DMS114 treated with DMSO at 0.1 percent for 48 hours (cell line): Measurements from ENCODE around the gene PPHLN1.

ENCODE experiments used
- DNase-seq: peaks from one replicate; lab custom pipeline; 2025; ENCODE audit not compliant: unreplicated experiment; lab: John Stamatoyannopoulos, UW

The PPHLN1 gene

DNA sequence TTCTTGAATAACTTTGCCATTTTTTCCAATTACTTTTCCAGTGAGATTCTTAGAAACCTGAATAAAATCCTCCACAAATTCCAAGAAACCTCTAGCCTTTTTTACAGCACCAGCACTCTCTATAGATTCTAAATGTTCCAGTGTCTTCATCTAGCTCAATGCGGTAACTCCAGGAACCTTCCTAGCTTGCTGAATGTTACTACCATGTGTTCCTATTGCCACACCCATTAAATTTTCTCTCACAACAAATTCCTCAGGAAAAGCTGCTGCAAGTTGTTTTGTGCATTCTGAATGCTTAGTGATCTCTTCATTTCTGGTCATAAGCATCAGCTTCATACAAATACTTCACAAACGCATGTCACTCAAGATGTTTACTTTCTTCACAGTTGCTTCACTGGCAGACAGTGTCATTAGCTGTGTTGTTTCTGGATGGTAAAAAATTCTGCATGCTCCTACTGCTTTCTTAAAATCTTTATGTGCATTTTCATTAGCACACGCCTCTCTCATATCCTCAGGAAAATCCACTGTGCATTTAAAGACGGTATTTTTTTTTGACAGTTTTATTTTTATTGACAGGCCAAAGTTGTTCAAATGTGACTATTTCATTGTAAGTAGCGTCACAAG is 106.7 kb downstream of the PPHLN1 start:
- no peak for DNase-seq

DNA sequence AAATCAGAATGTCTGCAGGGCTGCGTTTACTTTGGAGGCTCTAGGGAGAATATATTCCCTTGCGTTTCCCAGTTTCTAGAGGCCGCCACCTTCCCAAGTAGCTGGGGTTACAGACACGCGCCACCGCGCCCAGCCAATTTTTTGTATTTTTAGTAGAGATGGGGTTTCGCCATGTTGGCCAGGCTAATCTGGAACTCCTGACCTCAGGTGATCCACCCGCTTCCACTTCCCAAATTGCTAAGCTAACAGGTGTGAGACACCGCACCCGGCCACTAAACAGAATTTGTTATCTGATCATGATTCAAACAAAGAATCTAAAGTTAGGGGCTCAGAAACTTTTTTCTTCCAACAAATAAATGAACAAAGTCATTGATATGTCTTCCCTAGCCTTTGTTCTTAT is 114.6 kb downstream of the PPHLN1 start:
- no peak for DNase-seq

DNA sequence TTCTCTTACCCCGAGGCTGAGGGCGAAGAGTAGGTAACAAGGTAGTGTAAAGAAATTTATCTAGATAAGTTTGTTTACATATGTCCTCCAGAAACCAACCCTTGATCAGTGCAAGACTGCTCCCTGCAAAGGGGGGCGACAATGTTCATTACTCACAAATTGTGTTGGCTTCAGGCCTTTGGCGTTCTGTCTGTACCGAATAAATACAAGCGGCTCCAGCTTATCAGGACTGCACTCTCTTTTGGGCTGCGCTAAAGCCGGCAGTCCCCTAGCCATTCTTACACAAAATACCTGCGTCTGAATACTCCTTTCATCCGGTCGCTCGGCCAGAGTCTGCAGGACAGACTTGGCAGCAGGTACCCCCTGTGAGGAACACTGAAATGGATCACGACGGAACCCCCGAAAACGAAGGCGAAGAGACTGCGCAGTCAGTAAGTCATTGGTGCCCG is 116.4 kb downstream of the PPHLN1 start:
- DNase-seq = no peak

DNA sequence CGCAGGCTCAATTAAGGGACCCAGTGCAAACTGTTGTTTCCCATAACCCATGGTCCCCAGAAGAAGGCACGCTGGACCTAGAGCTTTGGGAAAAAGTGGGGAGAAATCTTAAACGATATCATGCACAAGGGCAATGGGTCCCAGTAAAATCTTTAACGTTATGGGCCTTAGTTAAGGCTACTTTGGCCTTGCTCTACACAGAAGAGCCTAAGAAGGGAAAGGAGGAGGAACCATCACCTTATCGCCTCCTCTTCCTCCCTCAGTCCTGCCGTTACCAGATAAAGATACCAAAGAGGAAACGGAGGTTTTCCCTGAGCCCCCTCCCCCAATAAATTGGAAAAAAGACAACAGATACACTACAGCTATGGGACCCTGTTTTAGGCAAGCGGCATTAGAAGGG is 116.9 kb downstream of the PPHLN1 start:
- no peak for DNase-seq

DNA sequence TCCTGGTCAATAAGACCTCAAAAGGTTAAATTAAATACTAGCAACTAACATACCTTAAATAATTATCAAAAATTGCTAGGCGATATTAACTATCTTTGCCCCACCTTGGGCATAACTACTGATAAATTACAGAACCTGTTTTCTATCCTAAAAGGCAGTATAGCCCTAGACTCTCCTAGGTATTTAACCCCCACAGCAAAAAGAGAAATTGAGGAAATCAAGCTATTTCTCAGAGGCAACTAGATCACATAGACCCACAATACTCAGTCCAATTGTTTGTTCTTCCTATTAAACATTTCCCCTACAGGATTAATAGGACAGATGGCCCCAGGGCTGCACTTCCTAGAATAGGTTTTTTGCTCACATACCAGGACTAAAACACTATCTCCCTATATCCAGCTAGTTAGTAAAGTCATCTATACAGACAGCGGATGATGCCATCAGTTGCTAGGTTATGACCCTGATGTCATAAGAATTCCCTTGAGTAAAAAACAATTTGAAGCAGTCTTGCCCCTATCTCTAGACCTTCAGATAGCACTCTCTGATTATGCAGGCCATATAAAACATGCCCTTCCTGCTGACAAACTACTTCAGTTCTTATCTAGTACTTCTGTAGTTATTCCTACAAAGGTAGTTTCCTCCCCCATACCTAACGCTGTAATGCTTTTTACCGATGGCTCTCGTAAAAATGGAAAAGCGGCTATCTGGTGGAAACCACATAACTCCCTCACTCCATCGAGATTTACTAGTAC is 118.4 kb downstream of the PPHLN1 start:
- DNase-seq = no peak

DNA sequence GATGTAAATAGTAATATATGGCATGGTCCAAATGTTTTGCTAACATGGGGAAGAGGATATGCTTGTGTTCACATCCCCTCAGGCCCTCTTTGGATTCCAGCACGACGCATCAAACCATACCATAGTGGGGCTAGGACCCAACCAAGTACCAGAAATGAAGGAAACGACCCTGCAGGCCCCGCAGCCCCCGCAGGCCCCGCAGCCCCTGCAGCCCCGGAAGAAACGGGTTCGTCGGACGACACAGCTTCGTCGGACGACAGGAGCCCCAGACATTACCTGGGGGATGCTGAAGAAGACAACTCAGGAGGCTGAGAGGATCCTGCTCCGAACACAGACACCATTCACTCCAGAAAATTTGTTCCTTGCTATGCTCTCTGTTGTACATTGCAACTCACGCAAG is 119.9 kb downstream of the PPHLN1 start:
- no peak for DNase-seq

DNA sequence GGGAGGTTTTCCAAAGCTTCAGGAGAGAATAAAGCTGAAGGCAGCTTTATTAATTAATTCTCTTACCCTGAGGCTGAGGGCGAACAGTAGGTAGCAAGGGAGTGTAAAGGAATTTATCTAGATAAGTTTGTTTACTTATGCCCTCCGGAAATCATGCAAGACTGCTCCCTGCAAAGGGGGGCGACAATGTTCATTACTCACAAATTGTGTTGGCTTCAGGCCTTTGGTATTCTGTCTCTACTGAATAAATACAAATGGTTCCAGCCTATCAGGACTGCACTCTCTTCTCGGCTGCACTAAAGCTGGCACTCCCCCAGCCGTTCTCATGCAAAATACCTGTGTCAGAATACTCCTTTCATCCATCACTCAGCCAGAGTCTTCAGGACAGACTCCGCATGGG is 120.8 kb downstream of the PPHLN1 start:
- no peak for DNase-seq

DNA sequence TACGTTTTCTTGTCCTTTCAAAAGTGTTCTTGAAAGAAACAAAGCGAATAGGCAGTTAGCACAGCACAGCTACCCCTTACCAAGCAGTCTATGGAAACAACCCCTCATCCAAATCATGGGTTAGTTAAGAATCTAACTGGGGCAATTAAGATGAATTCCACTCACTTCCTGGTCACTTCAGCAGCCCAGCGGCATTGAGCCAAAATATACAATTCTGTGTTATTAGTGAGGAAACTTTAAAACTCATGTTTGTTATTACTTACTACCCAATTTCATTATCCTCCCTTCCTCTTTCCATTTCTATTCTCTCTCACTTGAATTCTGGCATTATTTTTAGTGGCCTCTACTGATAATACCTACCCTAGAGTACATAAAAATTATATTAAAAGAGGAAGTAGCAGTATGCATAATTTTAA is 121.4 kb downstream of the PPHLN1 start:
- DNase-seq = no peak

DNA sequence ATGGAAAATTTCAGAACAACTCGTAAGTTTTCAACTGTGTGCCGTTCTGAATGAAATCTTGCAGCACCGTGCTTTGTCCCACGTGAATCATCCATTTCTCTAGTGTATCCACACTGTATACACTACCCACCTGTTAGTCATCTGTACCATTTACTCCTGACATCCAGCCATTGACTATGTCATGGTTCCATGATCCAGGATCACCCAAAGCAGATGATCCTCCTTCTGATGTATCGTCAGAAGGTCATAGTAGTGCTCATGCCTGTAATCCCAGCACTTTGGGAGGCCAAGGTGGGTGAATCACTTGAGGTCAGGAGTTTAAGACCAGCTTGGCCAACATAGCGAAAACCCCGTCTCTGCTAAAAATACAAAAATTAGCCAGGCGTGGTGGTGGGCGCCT is 122.9 kb downstream of the PPHLN1 start:
- no peak for DNase-seq

DNA sequence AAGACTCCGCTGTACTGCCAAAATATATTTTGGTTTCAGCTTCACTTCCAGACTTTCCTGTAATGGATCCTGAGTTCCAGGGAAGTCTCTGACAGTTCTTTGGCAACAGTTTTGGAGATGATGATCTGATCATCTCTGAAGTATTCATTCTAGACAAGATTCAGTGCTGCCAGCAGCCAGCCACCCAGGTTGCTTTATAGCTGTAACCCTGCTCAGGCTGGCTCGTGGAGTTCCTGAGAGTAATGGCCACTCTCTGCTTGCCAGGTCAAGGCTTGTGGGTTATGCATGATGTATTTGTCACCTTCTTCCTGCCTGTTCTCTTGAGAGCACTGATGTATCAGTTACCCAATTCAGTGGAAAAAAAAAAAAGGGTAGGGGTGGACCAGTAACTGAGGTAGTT is 124.3 kb downstream of the PPHLN1 start:
- no peak for DNase-seq

DNA sequence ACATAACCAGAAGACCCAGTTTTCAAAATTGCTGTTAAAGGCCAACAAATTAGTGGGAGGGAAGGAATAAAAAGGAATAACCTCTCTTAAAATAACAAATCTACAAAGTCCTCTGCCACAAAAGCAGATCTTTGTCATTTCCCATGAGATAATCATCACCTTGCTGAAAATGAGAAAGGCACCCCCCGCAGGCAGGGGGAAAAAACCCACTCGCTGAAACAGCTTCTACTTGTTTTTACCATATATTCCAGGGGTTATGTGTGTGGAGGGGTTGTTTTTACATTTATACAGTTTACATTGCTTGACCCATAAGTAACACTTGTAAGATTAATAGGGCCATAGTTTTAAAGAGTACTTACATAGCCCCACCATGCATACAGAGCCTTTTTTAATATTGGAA is 132.6 kb downstream of the PPHLN1 start:
- DNase-seq = no peak

DNA sequence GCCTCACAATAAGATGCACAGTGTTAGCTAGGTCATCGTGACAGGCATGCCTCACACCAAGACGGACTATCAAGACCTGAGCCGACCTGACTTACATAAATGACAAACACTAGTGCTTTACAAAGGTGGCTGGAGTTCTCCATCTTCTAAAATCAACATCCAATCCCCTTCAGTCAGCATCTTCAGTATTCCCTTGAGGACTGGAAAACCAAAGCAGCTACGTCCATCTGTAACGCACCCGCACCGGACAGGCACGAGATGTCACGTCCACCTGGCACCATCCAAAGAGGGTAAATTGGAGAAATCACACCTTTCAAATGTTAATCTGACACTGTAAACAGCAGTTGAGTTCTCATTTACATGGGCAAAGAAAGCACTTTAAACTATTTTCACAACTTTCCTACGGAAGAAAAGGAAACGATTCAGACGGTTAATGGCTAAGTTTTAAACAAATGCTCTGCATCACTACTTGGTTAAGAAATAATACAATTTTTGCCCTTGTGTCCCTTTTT is 133.4 kb downstream of the PPHLN1 start:
- DNase-seq = no peak

DNA sequence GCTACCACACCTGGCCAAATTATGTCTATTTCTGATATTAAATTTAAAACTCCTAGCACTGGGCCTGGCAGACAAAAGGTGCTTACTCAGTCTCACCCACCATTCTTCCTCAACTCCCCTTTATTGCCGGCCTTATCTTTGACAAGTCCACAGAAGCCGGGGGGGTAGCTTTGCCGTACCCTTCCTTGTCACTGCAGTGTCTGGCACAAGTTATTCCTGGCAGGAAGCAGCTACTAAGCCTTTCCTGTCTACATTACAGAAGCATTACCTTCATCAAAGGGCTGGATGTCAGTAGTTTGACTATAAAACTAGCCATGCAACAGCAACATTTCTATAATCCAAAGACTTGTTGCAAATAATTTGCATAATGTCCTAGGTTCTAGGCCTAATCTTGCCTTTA is 136.5 kb downstream of the PPHLN1 start:
- DNase-seq = no peak

DNA sequence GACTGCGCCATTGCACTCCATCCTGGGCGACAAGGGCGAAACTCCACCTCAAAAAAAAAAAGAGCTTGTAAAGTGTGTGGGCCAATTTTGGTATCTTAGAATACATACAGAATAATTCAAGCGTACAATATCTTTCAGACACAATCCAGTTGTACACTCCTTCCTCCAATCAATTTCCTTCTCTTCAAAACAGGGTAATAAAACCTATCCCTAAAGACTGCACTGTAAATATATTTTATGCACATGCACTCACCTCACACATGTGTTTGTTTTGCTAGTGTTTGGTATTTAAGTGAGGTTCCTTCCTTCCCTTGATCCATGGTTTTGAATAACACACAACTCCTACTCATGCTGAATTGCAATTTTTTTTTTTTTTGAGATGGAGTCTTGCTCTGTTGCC is 137.7 kb downstream of the PPHLN1 start:
- DNase-seq = no peak

DNA sequence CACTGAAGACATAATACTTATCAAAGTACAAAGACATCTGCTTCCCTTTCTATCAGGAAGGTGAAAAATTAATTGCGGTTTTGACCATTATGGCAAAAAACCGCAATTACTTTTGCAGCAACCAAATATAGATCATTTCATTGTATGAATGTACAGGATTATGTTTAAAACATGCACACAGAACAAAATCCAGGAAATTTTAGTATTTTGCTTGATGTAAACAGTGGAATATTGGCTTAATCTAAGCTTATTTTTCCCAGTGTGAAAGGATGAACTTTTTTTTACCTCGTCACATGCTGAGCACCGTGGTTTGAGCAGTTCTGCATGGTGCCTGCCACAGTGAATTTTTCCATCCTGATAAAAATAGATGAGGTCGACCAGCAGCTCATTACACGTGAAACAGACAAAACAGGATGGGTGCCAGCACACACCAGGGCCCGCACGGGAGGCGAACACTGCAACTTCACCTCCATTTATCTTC is 142.4 kb downstream of the PPHLN1 start:
- DNase-seq = no peak

DNA sequence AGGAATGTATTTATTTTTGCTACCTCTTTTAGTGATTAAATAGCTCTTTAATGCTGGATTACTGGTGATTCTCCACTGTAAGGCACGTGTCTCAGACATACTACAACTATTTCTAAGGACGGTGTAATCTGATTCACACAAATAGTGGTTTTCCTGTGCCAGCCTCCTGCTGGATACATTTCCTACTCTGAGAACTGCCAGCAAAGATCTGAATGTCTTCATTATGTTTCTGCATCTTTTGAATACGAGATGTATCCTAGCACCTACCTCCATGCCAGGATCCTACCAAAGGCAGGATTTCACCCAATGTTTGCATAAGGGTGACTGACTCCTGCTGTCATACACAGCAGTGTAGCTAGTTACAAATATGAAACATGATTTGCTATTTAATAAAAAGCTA is 143.0 kb downstream of the PPHLN1 start:
- DNase-seq = no peak

DNA sequence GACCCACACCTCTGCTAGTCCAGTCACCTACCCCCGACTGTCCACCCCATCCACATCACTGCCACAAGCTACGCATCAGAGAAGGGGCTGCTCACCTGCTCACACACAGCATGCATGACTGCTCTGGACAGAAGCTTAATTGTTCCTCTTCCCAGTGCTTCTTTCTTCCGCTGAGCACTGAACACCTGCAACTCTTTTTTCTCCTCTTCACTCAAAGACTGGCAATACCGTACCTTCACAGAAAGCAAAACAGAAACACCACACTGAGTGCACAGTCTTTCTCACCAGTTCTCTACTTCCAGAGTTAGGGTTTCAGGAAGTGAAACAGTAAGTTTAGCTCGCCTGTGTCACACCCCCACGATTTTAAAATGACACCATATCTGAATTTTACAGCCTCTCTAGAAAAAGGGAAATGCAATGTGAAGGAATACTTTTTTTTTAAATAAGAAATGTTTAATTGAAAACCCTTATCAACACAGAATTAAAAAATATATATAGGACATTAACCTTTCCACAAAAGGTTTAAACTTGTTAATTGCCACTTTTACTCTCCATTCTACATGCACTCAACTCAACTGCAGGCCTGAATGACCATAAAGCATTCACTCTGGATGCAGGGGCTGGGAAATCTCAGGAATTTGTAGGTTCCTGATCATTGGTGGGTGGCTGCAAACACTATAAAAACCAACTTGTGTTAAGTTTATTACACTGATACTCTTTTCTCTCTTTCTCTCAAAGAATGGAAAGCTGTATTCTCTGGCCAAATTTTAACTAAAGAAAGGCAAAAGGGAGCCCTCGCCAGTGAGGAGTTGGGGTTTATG is 143.6 kb downstream of the PPHLN1 start:
- DNase-seq = no peak

DNA sequence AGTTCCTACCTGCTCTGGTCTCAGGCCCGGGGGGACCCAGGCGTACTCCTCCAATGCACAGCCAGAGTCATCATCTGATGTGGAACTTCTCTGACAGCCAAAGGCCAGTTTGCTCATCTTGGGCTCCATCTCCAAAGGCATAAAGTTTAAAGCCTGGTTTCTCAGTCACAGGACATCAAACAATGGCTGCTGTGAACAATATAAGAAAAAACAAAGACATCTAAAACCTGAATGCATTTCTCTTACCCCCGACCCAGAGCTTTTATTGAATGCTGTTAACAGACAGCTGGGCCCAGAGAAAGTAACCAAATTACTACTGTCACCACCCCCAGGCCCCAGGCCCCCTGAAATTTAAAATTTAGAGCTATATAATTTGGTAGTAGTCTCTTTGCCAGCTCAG is 146.4 kb downstream of the PPHLN1 start:
- no peak for DNase-seq

DNA sequence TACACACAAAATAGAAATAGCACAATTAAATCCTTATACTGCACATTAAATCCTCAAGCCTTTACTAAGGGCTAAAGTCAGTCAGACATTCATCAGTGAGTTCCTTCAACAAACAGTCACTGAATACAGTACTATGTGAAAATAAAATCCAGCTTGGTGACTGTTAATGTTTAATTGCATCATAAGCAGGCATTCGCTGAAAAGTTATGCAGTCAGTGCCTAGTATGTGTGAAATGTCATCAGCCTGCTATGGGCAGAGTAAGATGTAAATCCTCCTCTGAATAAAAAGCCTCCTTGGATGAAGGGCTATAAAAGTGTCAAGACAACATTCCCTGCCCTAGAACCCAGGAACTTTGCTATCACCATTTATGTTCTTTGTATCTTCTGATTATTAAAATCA is 147.2 kb downstream of the PPHLN1 start:
- DNase-seq = no peak

DNA sequence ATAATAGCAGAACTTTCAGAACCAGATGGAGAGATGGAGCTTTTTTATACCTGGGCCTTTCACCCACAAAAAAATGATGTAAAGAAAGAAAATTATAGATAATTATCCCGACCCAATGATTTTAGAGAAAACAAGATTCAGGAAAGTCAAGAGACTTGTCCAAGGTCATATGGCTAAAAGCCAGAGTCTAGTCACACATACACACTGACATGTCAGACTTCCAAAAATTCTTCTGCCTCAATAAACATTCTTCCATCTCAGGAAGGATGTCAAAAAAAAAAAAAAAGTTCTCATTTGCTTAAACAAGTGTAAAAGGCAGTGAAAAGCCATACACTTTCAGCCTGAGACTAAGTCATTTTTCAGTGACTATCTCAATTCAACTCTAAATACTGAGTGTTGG is 147.6 kb downstream of the PPHLN1 start:
- no peak for DNase-seq

DNA sequence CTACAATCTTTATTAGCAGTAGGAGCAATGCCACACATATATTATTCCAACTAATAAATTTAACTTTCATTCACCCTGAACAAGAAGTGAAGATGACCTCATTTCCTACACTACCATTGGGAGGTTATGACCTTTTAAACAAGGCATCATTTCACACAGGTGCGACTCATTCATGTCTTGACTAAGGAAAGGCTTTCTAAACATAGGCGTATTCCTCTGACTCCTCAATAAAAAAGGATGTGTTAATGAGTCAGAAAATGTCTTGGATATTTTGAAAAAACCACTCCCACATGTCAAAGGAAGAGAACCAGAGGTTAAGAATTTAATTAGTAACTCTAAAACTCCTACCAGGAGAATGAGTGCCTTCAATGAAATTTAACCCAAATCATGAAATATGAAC is 148.4 kb downstream of the PPHLN1 start:
- DNase-seq = no peak

DNA sequence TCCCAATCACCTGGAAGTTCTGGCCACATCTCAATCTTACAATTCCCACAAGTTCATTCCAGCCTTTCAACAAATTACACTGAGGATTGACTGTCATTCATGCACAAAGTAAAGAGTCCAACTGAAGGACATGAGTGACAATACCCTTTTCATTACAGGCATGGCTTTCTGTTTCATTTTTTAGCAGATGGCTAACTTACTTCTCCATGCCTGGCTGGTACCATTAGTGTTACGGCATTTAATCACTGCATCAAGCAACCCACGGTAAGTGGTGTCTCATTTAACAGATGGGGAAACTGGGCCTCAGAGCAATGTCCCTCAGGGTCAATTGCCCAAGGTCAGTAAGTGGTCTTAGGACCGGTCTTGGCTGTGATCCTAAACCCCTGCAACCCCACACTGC is 149.1 kb downstream of the PPHLN1 start:
- DNase-seq = no peak
